Fibroblast of lung (primary cell): ENCODE data around the gene CDH4. TPM values are rescaled to one million over a fixed set of nuclear protein-coding genes. Genes with fewer than 3 reads are reported as not detected.
A peak's percentile ranks its signal among the peaks of the same experiment; 100 is the strongest.

ENCODE experiments used
- DNase-seq, 2 donors: peaks; one replicate each; pipeline versions ENCODE4 v3.0.0 to v3.0.0-alpha.2; 2010; ENCODE audit warnings: low read depth in 2 of 2
- H2AFZ ChIP-seq: 2 replicates; pipeline ENCODE4 v1.5.1; 2012; ENCODE audit warnings: low read length, control low read depth, inconsistent platforms
- H3K27ac ChIP-seq: 2 replicates; pipeline ENCODE4 v1.5.1; 2011; ENCODE audit warnings: low read length, control low read depth; ENCODE audit not compliant: insufficient read depth
- H3K27me3 ChIP-seq: 2 replicates; pipeline ENCODE4 v1.5.1; 2011; ENCODE audit warnings: mild to moderate bottlenecking, low read length; ENCODE audit not compliant: control insufficient read depth, insufficient read depth
- H3K36me3 ChIP-seq: 2 replicates; pipeline ENCODE4 v1.5.1; 2011; ENCODE audit warnings: low read length; ENCODE audit not compliant: control insufficient read depth, insufficient read depth
- H3K4me1 ChIP-seq: 2 replicates; pipeline ENCODE4 v1.5.1; 2011; ENCODE audit warnings: low read length; ENCODE audit not compliant: control insufficient read depth, insufficient read depth; ENCODE audit errors: extremely low read depth
- H3K4me2 ChIP-seq: 2 replicates; pipeline ENCODE4 v1.5.1; 2011; ENCODE audit warnings: low read length, control low read depth; ENCODE audit not compliant: insufficient read depth; ENCODE audit errors: extremely low read depth
- H3K4me3 ChIP-seq, 4 experiments: fragments of 200-600 bp in 1 of 4; sonication (generic) in 1 of 4; replicated peaks in 1 of 4; 2 replicates each; pipeline ENCODE4 v1.5.1; 2011 to 2016; ENCODE audit warnings: low read length in 4 of 4, low read depth in 3 of 4, mild to moderate bottlenecking in 3 of 4, control low read depth in 2 of 4, inconsistent platforms in 1 of 4, mixed read lengths in 1 of 4; ENCODE audit not compliant: insufficient read depth in 1 of 4; ENCODE audit errors: control extremely low read depth in 1 of 4
- H3K79me2 ChIP-seq: 2 replicates; pipeline ENCODE4 v1.5.1; 2012; ENCODE audit warnings: mild to moderate bottlenecking, low read length, inconsistent platforms; ENCODE audit not compliant: control insufficient read depth, insufficient read depth
- H3K9ac ChIP-seq: 2 replicates; pipeline ENCODE4 v1.5.1; 2011; ENCODE audit warnings: mild to moderate bottlenecking, low read length, control low read depth; ENCODE audit not compliant: insufficient read depth
- H3K9me3 ChIP-seq: 2 replicates; pipeline ENCODE4 v1.5.1; 2012; ENCODE audit warnings: low read depth, low read length; ENCODE audit not compliant: control insufficient read depth, insufficient read depth
- H4K20me1 ChIP-seq: 2 replicates; pipeline ENCODE4 v1.5.1; 2011; ENCODE audit warnings: low read length; ENCODE audit not compliant: control insufficient read depth, insufficient read depth; ENCODE audit errors: extremely low read depth
- EZH2 ChIP-seq: IDR thresholded peaks from 2 replicates; pipeline ENCODE4 v1.5.1; 2012; ENCODE audit warnings: low read length, control low read depth, mild to moderate bottlenecking; ENCODE audit errors: missing control alignments
- polyA plus RNA-seq, 2 donors: library from polyadenylated mRNA; depleted of rRNA in 1 of 2; stranded (reverse) in 1 of 2; unstranded in 1 of 2; fragments of >200 nt; gene quantifications; 2 replicates each; pipeline ENCODE4 v1.2.1, GENCODE V29; 2011 to 2012; ENCODE audit warnings: missing spikeins in 1 of 2
- total RNA-seq: library from RNA; depleted of rRNA; stranded (reverse); fragments of >200 nt; gene quantifications from 2 replicates; pipeline ENCODE4 v1.2.1, GENCODE V29; 2014
- TF ChIP-seq, protein P1 (sequence below), 2 donors: IDR thresholded peaks in 1 of 2; conservative IDR thresholded peaks in 1 of 2; 1 replicate in 1 of 2; 2 replicates in 1 of 2; pipeline ENCODE4 v1.5.1; 2011 to 2012; ENCODE audit warnings: low read length in 2 of 2, control low read depth in 1 of 2, inconsistent platforms in 1 of 2, low read depth in 1 of 2, mild to moderate bottlenecking in 1 of 2

CDH4 gene
- total and polyA plus RNA-seq, 2 donors (not counting 1 experiment from before 2014, with no cell fraction given): 4.8 to 6.8 TPM

DNA sequence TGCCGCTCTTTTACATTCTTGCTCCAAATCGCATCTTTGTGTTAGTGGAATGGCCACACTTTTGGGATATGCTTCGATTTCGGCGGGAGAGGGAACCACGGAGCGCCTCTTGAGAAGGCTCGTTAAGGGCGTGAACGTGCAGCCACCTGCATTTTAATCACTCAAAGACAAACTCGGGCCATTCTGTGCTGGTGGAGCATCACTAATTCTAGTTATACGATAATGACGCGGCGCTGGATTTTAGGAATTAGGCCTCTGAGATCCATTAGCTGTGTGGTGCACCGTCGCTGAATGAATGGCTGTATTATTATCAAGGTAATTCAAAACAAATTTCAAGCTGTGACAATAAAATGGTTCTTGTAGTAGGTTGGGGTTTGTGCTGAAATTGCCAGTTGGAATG, 305.6 kb downstream of the CDH4 start:
- Histone ChIP-seq H3K27ac (no peak overlapping the region), H4K20me1 (peaks cover 2% of the 10 kb centered on the region), H3K79me2 (no peaks in the 10 kb centered on the region), H3K27me3 (no peaks in the 10 kb centered on the region), H2AFZ (no peak overlapping the region), H3K9ac (no peak overlapping the region), H3K36me3 (no peaks in the 10 kb centered on the region), H3K4me2 (no peak overlapping the region), H3K4me1 (peaks cover 14% of the 10 kb centered on the region), H3K9me3 (no peaks in the 10 kb centered on the region), H3K4me3 (no peak overlapping the region)
- no peak for TF ChIP-seq EZH2
- TF ChIP-seq, protein P1, sequence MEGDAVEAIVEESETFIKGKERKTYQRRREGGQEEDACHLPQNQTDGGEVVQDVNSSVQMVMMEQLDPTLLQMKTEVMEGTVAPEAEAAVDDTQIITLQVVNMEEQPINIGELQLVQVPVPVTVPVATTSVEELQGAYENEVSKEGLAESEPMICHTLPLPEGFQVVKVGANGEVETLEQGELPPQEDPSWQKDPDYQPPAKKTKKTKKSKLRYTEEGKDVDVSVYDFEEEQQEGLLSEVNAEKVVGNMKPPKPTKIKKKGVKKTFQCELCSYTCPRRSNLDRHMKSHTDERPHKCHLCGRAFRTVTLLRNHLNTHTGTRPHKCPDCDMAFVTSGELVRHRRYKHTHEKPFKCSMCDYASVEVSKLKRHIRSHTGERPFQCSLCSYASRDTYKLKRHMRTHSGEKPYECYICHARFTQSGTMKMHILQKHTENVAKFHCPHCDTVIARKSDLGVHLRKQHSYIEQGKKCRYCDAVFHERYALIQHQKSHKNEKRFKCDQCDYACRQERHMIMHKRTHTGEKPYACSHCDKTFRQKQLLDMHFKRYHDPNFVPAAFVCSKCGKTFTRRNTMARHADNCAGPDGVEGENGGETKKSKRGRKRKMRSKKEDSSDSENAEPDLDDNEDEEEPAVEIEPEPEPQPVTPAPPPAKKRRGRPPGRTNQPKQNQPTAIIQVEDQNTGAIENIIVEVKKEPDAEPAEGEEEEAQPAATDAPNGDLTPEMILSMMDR (conservative IDR thresholded peaks at IDR 0.05 in 1 of 2, IDR thresholded peaks at IDR 0.05 in 1 of 2; ENCODE audit: low read depth in 1 of 2, low read length in 2 of 2): no peak
- no peak for DNase-seq

DNA sequence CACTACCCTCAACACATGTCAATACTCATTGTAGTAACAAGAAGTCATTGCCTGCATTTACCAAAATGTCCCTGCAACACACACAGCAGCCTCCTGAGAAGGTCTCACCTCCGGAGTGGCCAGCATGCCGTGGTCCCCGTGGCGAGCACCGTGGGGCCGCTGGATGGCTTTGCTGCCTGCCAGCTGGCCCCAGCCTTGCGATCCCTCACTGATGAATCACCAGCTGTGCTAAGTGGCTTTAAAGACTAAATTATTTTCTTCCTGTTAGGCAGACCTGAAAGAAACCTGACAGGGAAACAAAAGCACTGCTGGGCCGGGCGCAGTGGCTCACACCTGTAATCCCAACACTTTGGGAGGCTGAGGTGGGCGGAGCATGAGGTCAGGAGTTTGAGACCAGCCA, 306.7 kb downstream of the CDH4 start:
- Histone ChIP-seq H4K20me1 (peaks cover 2% of the 10 kb centered on the region), H3K36me3 (no peaks in the 10 kb centered on the region), H3K27ac (no peak overlapping the region), H3K9ac (no peak overlapping the region), H3K4me1 (peaks cover 14% of the 10 kb centered on the region), H3K27me3 (no peaks in the 10 kb centered on the region), H3K4me3 (no peak overlapping the region), H3K4me2 (no peak overlapping the region), H3K9me3 (no peaks in the 10 kb centered on the region), H3K79me2 (no peaks in the 10 kb centered on the region), H2AFZ (no peak overlapping the region)
- no peak for TF ChIP-seq EZH2
- DNase-seq: peak; percentile 26 to 68

DNA sequence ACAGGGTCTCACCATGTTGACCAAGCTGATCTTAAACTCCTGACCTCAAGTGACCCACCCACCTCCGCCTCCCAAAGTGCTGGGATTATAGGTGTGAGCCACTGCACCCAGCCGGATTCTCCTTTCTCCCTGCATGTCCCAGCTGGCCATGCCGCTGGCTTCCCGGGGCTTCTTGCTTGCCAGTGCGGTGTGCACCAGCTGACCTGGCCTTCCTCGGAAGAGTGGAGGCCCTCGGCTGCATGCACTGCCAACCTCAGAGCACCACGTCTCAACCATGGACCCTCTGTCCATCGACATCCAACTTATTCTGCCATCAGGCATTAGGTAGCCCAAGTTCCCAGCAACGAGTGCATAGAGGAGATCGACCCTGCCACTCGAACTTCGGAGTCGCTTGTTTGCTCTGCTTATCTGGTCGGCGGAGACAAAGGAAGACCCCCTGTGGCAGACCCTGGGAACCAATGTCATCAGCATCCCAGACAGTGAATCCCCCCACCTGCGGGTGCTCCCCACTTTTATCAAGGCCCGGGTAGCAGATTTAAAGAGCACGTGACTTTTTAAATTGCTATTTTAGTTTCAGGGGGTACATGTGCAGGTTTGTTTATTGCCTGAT, 307.8 kb downstream of the CDH4 start:
- no peaks in the 10 kb centered on the region for H3K79me2 ChIP-seq
- H2AFZ ChIP-seq: no peak overlapping the region
- H3K36me3 ChIP-seq: no peaks in the 10 kb centered on the region
- peaks cover 13% of the 10 kb centered on the region for H3K4me1 ChIP-seq
- no peak overlapping the region for H3K27ac ChIP-seq
- peaks cover 2% of the 10 kb centered on the region for H4K20me1 ChIP-seq
- H3K9me3 ChIP-seq: no peaks in the 10 kb centered on the region
- no peaks in the 10 kb centered on the region for H3K27me3 ChIP-seq
- no peak overlapping the region for H3K4me3 ChIP-seq
- no peak for DNase-seq
- H3K4me2 ChIP-seq: no peak overlapping the region
- H3K9ac ChIP-seq: no peak overlapping the region
- TF ChIP-seq, protein P1 (conservative IDR thresholded peaks at IDR 0.05 in 1 of 2, IDR thresholded peaks at IDR 0.05 in 1 of 2; ENCODE audit: low read depth in 1 of 2, low read length in 2 of 2): no peak
- TF ChIP-seq EZH2: no peak
